NCI-H146 treated with DMSO at 0.1 percent for 48 hours (cell line): ENCODE measurements around the gene CELSR1.
"Not testable (repeated sequence)": the region's sequence is repeated elsewhere in the genome, so short reads cannot be mapped to it uniquely, and the experiment has no call there.

Experiments used
- DNase-seq: peaks from one replicate; lab custom pipeline; 2025; ENCODE audit not compliant: unreplicated experiment; lab: John Stamatoyannopoulos, UW

CELSR1 gene

GRCh38 chr22:46535876-46536536, 1.4 kb downstream of the CELSR1 start:
- DNase-seq, result no peak

DNA sequence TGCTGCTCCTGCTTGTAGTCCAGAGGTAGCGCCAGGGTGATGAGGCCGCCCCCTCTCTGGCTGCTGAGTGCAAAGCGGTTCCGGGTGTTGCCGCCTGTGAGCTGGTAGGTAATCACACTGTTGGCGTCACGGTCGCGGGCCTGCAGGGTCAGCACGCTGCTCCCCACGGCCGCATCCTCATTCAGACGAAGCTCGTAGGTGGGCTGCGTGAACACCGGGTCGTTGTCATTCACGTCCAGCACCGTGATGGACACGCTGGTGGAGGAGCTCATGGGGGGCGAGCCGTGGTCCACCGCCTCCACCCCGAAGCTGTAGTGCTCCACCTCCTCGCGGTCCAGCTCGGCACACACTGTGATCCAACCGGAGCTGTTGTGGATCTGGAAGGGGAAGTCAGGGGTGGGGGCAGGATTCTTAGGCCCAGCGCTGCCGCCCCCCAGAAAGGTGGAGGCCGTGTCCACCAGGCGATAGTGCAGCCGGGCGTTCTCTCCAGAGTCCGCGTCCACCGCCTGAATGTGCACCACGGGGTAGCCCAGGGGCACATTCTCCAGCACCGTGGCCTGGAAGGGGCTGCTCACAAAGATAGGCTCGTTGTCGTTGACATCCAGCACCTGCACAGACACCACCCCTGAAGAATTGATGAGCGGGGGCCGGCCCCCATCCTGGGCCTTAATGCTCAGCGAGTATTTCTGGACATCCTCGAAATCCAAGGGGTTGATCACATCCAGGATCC, 2.4 kb downstream of the CELSR1 start:
- no peak for DNase-seq

DNA sequence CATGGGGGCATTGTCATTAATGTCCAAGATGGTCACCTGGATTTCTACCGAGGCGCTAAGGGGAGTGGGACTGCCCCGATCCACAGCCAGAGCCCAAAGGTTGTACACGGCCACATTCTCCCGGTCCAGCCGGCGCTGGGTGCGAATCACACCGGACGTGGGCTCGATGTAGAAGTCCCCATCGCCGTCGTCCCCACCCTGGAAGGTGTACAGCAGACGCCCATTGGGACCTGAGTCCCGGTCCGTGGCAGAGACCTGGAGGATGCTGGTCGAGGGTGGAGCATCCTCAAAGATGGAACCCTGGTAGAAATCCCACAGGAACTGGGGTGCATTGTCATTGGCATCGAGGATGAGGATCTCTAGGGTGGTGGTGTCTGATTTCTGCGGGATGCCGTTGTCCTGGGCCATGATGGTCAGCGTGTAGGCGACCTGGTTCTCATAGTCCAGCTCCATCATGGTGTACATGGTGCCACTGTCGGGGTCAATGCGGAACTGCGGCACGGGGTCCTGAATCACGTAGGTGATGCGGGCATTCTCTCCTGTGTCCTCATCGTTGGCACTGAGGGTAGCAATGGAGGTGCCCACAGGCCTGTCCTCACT, 3.1 kb downstream of the CELSR1 start:
- DNase-seq, result no peak

- no peak for DNase-seq
Measured at GRCh38 chr22:46533070-46533833, 4.2 kb downstream of the CELSR1 start.

DNA sequence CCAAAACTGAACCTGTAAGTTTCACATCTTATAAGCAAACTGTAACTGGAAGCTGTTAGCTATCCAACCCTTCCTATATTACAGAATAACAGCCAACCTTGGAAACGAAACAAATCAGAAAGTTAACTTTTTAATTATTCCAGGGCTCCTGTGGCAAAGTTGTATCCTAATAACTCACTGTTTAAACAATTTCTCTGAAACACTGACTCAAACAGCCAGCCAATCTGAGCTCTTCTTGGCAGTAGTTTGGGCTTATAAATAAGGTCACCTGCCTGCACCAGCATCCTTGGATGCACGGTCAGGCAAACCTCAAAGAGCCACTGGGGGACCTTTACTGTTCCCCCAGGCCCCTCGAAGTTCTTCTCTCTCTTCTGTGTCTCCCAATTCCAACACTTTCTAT, 5.0 kb downstream of the CELSR1 start:
- DNase-seq, result no peak

DNA sequence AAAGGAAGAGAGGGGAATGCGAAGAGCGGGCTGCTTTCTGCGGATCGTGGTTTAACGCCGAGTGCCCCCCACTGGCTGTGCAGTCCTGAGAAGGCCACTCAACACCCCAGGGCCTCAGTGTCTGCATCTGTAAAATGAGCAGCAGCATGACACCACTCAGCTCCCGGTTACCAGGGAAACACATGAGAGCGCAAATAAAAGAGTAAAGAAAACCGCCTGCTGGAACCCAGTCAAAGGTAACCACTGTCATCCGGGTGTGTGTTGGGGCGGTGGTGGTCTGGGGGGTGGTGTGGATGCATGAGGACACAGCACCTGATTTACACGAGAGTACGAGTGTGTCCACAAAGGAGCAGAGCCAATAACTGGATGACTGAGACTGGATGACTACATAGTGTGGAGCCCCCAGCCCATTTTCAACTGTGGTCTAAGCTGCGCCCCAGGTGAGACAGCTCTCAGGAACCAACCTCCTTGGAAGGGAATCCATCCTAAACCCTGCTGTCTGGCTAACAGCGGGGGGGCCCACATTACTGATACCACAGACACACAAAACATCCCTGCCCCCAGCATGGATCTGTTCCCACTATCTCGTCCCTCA, 5.7 kb downstream of the CELSR1 start:
- DNase-seq, result no peak

DNA sequence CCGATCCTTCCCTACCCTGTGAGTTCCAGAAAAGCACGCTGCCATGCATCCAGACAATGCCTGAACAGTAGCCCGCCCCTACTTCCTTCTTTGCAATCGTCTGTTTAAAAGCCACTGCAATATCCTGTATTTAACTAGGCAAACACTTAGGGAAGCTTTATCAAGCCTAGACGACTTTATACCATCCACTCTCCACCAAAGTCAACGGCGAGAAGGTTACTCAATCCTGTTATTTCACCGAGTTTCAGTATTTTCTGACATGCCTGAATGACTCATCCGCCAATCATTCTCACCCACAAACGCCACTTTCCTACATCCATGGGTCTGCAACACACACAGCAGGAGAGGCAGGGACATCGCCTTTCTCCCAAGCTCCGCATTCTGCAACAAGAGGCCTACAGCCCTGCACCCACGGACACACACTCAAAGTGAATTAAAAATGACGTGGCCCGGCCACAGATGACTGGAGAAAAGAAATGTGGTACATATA, 9.3 kb downstream of the CELSR1 start:
- DNase-seq, result no peak

DNA sequence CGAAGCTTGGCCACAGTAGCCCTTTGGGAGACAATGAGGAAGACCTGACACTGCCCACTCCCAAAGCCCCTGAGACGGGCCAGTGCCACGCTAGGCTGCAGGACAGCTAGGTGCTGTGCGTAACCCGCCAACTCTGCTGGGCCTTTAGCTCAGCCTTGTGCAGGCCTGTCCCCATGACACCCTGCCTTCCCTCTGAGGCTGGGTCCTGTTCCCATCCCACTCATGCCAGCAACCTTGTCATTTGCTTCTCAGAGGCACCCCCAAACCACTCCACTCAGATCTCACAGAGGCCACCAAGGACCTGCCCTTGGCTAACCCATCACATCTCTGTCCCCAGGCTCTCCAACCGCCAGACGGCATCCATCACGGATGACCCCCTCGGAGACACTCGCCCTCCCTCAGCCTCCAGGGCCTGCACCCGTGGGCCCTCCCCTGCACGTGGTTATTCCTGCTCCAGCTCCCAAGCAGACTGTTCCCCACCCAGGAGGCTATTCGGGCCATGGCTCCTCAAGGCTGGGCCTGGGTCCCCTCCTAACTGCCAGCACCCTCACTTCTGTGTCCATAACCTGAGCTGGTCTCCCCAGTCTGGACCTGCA, 11.1 kb downstream of the CELSR1 start:
- DNase-seq, result no peak

GRCh38 chr22:46525389-46526243, 11.8 kb downstream of the CELSR1 start:
- no peak for DNase-seq

DNA sequence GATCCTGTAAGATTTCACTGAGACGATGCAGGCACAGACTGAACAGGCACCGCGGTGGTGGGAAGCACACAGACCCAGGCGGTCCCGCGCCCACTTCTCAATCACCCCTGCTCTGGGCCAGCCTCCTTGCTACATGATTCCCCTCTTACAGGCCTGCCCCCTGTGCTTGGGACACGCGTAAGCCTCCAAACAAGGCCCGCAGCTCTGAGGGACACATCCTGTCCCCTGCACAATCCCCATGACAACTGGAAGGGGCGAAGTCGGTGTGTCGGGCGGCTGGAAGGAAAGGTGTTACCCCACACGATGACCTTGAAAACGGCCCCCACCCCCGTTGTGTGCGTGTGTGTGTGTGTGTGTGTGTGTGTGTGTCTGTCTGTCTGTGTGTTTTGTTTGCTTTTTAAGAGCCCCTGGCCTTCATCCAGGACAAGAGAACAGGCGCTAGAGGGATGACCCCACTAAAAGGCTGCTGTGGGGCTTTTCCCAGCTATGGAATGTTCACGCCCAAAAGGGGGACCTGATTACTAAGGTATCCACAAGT, 13.1 kb downstream of the CELSR1 start:
- DNase-seq, result no peak

- peak; percentile 11 for DNase-seq
Measured at GRCh38 chr22:46522797-46523196, 14.6 kb downstream of the CELSR1 start.

DNA sequence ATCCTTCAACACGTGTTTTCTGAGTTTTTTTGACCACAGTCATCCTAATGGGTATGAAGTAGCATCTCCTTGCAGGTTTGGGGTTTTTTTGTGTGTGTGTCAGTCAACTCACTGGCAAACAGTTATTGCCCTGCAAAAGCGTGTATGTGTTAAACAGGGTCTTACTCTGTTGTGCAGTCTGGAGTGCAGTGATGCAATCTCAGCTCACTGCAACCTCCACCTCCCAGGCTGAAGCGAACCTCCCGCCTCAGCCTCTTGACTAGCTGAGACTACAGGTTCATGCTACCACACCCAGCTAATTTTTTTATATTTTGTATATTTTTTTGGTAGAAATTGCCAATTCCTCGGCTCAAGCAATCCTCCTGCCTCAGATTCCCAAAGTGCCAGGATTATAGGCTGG, 15.4 kb downstream of the CELSR1 start:
- no peak for DNase-seq

GRCh38 chr22:46520880-46521279, 16.5 kb downstream of the CELSR1 start:
- no peak for DNase-seq

DNA sequence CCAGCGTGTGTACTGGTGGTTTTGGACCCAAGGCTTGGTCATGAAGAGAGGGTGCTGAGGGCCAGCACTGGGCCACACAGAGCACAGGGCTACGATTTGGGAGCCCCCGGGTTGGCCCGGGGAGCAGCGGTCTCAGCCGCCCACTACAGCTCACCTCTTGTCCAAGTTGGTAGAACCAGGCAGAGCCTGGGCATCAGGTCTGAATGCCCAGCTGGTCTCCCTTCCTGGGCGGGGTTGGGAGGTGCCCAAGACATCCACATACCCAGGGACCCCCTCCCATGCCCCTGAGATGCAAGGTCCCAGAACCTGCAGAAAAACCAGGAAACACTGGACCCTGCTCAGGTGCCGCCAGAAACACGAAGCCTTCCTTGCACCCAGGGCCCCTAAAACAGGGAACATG, 18.0 kb downstream of the CELSR1 start:
- no peak for DNase-seq

- DNase-seq, result no peak
Measured at GRCh38 chr22:46518542-46519325, 18.7 kb downstream of the CELSR1 start.

DNA sequence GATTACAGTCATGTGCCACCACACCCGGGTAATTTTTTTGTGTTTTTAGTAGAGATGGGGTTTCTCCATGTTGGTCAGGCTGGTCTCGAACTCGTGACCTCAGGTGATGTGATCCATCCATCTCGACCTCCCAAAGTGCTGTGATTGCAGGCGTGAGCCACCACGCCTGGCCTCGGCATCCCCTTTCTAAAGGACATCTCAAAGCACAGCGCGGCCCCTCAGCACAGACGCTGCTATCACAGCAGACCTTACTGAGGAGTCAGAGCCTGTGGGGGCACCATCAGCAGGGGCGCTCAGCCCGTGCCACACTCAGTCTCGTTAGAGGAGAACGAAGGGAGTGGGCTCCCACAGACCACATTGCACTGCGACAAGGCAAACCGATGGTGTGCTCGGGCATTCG, 19.4 kb downstream of the CELSR1 start:
- DNase-seq, result no peak

- DNase-seq, result no peak
Measured at GRCh38 chr22:46517255-46517761, 20.1 kb downstream of the CELSR1 start.

DNA sequence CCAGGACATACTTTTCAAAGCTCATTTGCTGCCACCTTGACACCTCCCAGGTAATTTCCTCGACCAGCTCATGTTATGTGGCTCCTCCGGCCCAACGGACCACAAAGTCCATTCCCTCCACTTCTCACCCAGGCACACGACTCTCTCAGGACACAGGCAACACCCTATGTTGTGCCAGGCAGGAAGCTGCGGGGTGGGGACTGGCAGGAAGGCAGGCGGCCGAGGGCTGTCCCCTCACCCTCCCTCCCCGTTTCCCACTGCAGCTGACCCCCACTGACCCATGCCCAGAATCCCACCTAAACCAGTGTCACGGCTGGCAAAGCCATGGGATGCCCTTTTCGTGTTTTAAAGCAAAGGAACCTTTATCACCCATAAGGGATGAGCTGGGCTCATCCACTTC, 20.8 kb downstream of the CELSR1 start:
- no peak for DNase-seq

DNA sequence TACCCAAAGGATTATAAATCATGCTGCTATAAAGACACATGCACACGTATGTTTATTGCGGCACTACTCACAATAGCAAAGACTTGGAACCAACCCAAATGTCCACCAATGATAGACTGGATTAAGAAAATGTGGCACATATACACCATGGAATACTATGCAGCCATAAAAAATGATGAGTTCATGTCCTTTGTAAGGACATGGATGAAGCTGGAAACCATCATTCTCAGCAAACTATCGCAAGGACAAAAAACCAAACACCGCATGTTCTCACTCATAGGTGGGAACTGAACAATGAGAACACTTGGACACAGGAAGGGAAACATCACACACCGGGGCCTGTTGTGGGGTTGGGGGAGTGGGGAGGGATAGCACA, 21.3 kb downstream of the CELSR1 start:
- DNase-seq, result not testable (repeated sequence)
